Uterus (tissue), 2 donors: ENCODE measurements around the gene MAP2K6.

Source experiments
- POLR2A ChIP-seq, 2 donors: fragments of 450-650 bp; IDR thresholded peaks; one replicate each; pipeline ENCODE4 v1.6.1; 2016; ENCODE audit warnings: antibody characterized with exemption in 2 of 2, mild to moderate bottlenecking in 1 of 2, moderate library complexity in 1 of 2
- TF ChIP-seq, protein P1 (sequence below), 4 experiments: fragments of 200-600 bp in 2 of 4; fragments of 450-650 bp in 2 of 4; sonication (generic) in 2 of 4; IDR thresholded peaks; one replicate each; pipeline ENCODE4 v1.5.1; 2016 to 2019; ENCODE audit warnings: antibody characterized with exemption in 4 of 4, mild to moderate bottlenecking in 2 of 4, moderate library complexity in 1 of 4

DNA sequence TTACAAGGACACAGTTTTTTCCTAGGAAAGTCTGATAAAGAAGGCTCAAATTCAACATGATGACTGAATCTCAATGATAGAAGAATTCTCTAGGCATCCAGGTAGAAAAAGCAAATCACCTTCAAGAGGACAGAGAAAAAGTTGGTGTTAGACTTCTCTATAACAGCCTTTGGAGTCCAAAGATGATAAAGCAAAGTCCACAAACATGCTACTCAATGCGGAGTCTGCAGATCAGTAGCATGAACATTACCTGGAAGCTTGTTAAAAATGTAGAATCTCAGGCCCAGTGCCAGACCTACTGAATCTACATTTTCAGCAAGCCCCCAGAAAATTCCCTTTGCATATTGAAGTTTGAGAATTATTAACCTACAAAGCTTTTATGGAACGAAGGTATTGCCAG, 41.4 kb upstream of the MAP2K6 start:
- TF ChIP-seq POLR2A (IDR thresholded peaks at IDR 0.05): no peak
- TF ChIP-seq, protein P1, sequence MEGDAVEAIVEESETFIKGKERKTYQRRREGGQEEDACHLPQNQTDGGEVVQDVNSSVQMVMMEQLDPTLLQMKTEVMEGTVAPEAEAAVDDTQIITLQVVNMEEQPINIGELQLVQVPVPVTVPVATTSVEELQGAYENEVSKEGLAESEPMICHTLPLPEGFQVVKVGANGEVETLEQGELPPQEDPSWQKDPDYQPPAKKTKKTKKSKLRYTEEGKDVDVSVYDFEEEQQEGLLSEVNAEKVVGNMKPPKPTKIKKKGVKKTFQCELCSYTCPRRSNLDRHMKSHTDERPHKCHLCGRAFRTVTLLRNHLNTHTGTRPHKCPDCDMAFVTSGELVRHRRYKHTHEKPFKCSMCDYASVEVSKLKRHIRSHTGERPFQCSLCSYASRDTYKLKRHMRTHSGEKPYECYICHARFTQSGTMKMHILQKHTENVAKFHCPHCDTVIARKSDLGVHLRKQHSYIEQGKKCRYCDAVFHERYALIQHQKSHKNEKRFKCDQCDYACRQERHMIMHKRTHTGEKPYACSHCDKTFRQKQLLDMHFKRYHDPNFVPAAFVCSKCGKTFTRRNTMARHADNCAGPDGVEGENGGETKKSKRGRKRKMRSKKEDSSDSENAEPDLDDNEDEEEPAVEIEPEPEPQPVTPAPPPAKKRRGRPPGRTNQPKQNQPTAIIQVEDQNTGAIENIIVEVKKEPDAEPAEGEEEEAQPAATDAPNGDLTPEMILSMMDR (IDR thresholded peaks at IDR 0.05): no peak
